Brain microvascular endothelial cell (primary cell): ENCODE data around the gene ALOXE3.

Experiments
- DNase-seq: peaks from one replicate; pipeline ENCODE4 v3.0.0-alpha.2; 2020
- H3K27ac ChIP-seq: fragments of 250-450 bp; sonication (Bioruptor Pico); 2 replicates; pipeline ENCODE4 v1.5.1; 2020; ENCODE audit warnings: mild to moderate bottlenecking, moderate library complexity
- H3K27me3 ChIP-seq: fragments of 250-450 bp; sonication (Bioruptor Pico); replicated peaks from 2 replicates; pipeline ENCODE4 v1.5.1; 2020; ENCODE audit warnings: mild to moderate bottlenecking
- H3K36me3 ChIP-seq: fragments of 250-450 bp; sonication (Bioruptor Pico); replicated peaks from 2 replicates; pipeline ENCODE4 v1.5.1; 2020; ENCODE audit warnings: mild to moderate bottlenecking
- H3K4me3 ChIP-seq: 2 replicates; pipeline ENCODE4 v1.5.1; 2011; ENCODE audit warnings: low read depth, mild to moderate bottlenecking, control low read depth, low read length, moderate library complexity
- CTCF ChIP-seq: IDR thresholded peaks from 2 replicates; pipeline ENCODE4 v1.5.1; 2011; ENCODE audit warnings: low read depth, mild to moderate bottlenecking, moderate library complexity, low read length, control low read depth, inconsistent platforms; ENCODE audit errors: missing control alignments
- in situ Hi-C: cut with HindIII; loops from 2 replicates; pipeline ENCODE4 v1.10.0; 2017; ENCODE audit warnings: low sequenced_read_pairs, low pct_ligation_motif_present

ALOXE3 gene

GRCh38 chr17:8126491-8127066 is 8.3 kb upstream of the ALOXE3 start:
- Histone ChIP-seq H3K27ac (no peak overlapping the region), H3K4me3 (peak overlapping the region; percentile 69), H3K27me3 (no peaks in the 10 kb centered on the region), H3K36me3 (no peaks in the 10 kb centered on the region)
- in situ Hi-C loops, result no loop called here
- DNase-seq, result no peak
- no peak for TF ChIP-seq CTCF

DNA sequence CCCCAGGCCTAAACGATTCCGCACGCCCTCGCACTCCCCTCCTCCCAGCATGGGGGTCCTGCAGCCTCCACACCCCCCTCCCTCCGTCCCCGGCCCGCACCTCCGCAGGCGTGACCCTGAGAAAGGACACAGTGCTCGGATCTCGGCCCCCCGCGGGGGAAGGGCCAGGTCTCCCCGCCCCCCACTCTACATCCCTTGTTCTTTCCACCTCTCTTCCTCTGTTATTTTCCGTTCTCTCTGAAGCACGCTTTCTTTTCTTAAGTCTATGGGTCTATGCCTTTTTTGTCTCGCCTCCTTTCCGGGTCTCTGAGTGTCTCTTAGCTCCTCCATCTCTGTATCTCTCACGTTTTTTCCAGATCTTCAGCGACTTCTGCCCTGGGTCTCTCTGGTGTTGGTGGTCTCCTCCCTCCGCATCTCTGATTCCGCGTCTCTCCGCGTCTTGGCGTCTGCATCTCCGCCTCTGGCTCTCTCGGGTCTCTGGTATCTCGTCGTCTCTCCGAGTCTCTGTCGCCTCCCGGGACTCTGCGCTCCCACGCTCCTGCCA is 7.7 kb upstream of the ALOXE3 start:
- peak overlapping the region; percentile 69 for H3K4me3 ChIP-seq
- no peak overlapping the region for H3K27ac ChIP-seq
- H3K36me3 ChIP-seq, result no peaks in the 10 kb centered on the region
- in situ Hi-C loops, result no loop called here
- DNase-seq, result no peak
- no peak for TF ChIP-seq CTCF
- no peaks in the 10 kb centered on the region for H3K27me3 ChIP-seq

- in situ Hi-C loops, result no loop called here
- H3K36me3 ChIP-seq, result no peaks in the 10 kb centered on the region
- H3K4me3 ChIP-seq, result peak overlapping the region; percentile 69
- peak; percentile 75 for DNase-seq
- H3K27me3 ChIP-seq, result no peaks in the 10 kb centered on the region
- no peak overlapping the region for H3K27ac ChIP-seq
- no peak for TF ChIP-seq CTCF
Measured at GRCh38 chr17:8125154-8125946, 7.0 kb upstream of the ALOXE3 start.

GRCh38 chr17:8124350-8125153 is 6.2 kb upstream of the ALOXE3 start:
- Histone ChIP-seq H3K27ac (no peak overlapping the region), H3K4me3 (peak overlapping the region; percentile 69), H3K27me3 (no peaks in the 10 kb centered on the region), H3K36me3 (no peaks in the 10 kb centered on the region)
- no peak for DNase-seq
- no peak for TF ChIP-seq CTCF
- in situ Hi-C loops, result no loop called here

DNA sequence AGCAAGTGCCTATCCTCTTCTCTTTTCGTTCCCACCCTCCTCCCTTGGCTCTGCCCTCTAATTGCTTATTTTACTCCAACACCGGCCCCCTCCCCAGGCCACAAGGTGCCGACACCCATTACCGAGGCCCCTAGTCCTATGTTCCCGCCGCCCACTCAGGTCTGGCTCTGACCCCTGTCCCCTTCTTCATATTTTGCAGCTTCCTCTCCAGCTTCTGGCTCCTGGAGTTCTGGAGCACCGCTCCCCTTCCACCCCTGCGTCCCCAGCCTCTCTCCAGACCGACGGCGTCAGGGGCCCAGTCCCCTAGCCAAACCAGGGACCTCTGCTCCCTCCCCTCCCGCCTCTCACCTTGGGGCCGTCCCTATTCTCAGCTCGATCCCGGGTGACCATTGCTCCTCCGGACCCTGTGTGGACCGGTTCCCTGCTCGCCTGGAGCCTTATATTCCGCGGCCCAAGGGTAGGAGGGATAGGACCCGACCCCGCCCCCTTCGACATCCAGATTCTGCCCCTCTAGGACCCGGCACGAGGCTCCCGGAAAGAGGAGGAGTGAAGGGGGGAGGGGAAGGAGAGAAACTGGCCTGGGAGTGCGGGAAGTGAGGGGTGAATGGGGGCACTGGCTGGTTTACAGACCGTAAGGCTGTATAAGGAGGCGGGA is 5.5 kb upstream of the ALOXE3 start, which contains the start of gene HES7:
HES7 (minus strand) TSS at position 412 of the 655 bp plus-strand sequence; CDS start at position 390, 22 bp downstream.
- no peak within 1 kb of the TSS for H3K27ac ChIP-seq
- H3K4me3 ChIP-seq, result peak within 1 kb of the TSS; percentile 69
- DNase-seq, result no peak
- H3K27me3 ChIP-seq, result no peaks in the 10 kb centered on the region
- no peak for TF ChIP-seq CTCF
- no peaks in the 10 kb centered on the region for H3K36me3 ChIP-seq
- in situ Hi-C loops, result no loop called here
